Naive thymus-derived CD4-positive, alpha-beta T cell (primary cell): ENCODE data around the gene NIPA2. TPM values are rescaled to one million over a fixed set of nuclear protein-coding genes. Genes with fewer than 3 reads are reported as not detected.

Experiments
- ATAC-seq: fragments of 150-1000 bp; cut with Tn5 transposase; 2 replicates; pipeline ENCODE4 v1.10.0; 2021; ENCODE audit warnings: mild to moderate bottlenecking, moderate library complexity
- CTCF ChIA-PET: fragments of 350-600 bp; sonication (Branson Sonifier 250); formaldehyde crosslinking; loops from one replicate; lab custom pipeline; 2021; ENCODE audit warnings: antibody characterized with exemption; lab: Charles Lee
- POLR2A ChIA-PET: fragments of 350-600 bp; sonication (Branson Sonifier 250); formaldehyde crosslinking; loops from one replicate; lab custom pipeline; 2021; ENCODE audit warnings: antibody characterized with exemption, inconsistent platforms; lab: Charles Lee
- DNase-seq, 9 donors: peaks; one replicate each; pipeline versions ENCODE4 v3.0.0 to v3.0.0-alpha.2; 2020 to 2022; ENCODE audit warnings: mixed read lengths in 1 of 9
- H3K27ac ChIP-seq: one replicate; pipeline ENCODE4 v1.7.0; 2013; ENCODE audit warnings: mild to moderate bottlenecking, low read depth, low read length, moderate library complexity
- H3K27me3 ChIP-seq, 2 donors: one replicate each; pipeline ENCODE4 v1.7.0; 2013; ENCODE audit warnings: low read length in 2 of 2, mild to moderate bottlenecking in 2 of 2, moderate library complexity in 2 of 2; ENCODE audit not compliant: control insufficient read depth in 2 of 2, insufficient read depth in 2 of 2
- H3K36me3 ChIP-seq, 3 experiments: 1 replicate in 2 of 3; 2 replicates in 1 of 3; pipeline ENCODE4 v1.7.0; 2013; ENCODE audit warnings: low read length in 3 of 3, mild to moderate bottlenecking in 3 of 3, moderate library complexity in 1 of 3; ENCODE audit not compliant: insufficient read depth in 3 of 3, control insufficient read depth in 2 of 3
- H3K4me1 ChIP-seq, 2 donors: one replicate each; pipeline ENCODE4 v1.7.0; 2013; ENCODE audit warnings: low read length in 2 of 2, mild to moderate bottlenecking in 2 of 2, moderate library complexity in 1 of 2; ENCODE audit not compliant: control insufficient read depth in 2 of 2, insufficient read depth in 2 of 2
- H3K4me3 ChIP-seq: 2 replicates; pipeline ENCODE4 v1.7.0; 2013; ENCODE audit warnings: mild to moderate bottlenecking, low read length
- H3K9me3 ChIP-seq, 3 experiments: 1 replicate in 2 of 3; 2 replicates in 1 of 3; pipeline ENCODE4 v1.7.0; 2013; ENCODE audit warnings: low read length in 3 of 3; ENCODE audit not compliant: control insufficient read depth in 2 of 3
- H3K27ac Mint-ChIP-seq, 9 donors: one replicate each; pipeline ENCODE4 v1.8.0; 2020 to 2022; ENCODE audit warnings: mixed read lengths in 9 of 9, mild to moderate bottlenecking in 8 of 9, moderate library complexity in 5 of 9, inconsistent platforms in 2 of 9
- H3K27me3 Mint-ChIP-seq, 5 donors: one replicate each; pipeline ENCODE4 v1.8.0; 2021 to 2022; ENCODE audit warnings: mixed read lengths in 5 of 5, mild to moderate bottlenecking in 1 of 5
- H3K36me3 Mint-ChIP-seq, 5 donors: one replicate each; pipeline ENCODE4 v1.8.0; 2020 to 2022; ENCODE audit warnings: mixed read lengths in 5 of 5, mild to moderate bottlenecking in 3 of 5, inconsistent platforms in 1 of 5
- H3K4me1 Mint-ChIP-seq, 7 donors: one replicate each; pipeline ENCODE4 v1.8.0; 2020 to 2022; ENCODE audit warnings: mixed read lengths in 7 of 7, mild to moderate bottlenecking in 3 of 7, inconsistent platforms in 1 of 7
- H3K4me3 Mint-ChIP-seq, 10 donors: one replicate each; pipeline ENCODE4 v1.8.0; 2020 to 2022; ENCODE audit warnings: mild to moderate bottlenecking in 10 of 10, mixed read lengths in 10 of 10, moderate library complexity in 6 of 10, inconsistent platforms in 2 of 10
- H3K9me3 Mint-ChIP-seq, 11 donors: one replicate each; pipeline ENCODE4 v1.8.0; 2020 to 2022; ENCODE audit warnings: mixed read lengths in 11 of 11, mild to moderate bottlenecking in 4 of 11, inconsistent platforms in 1 of 11, moderate library complexity in 1 of 11
- intact Hi-C, 2 donors: fragments of 100-400 bp; cut with micrococcal nuclease; formaldehyde crosslinking; loops; one replicate each; pipeline ENCODE4 v1.15.1; 2023
- polyA plus RNA-seq, 2 donors: library from polyadenylated mRNA; unstranded; fragments of 300-500 nt; fragmentation: Illumina TruSeq; gene quantifications; one replicate each; pipeline ENCODE4 v1.2.3, GENCODE V29; 2021
- total RNA-seq, 6 experiments: library from RNA in 5 of 6; stranded (reverse) in 5 of 6; gene quantifications; 1 replicate in 5 of 6; 2 replicates in 1 of 6; pipeline ENCODE4 v1.2.3 and lab custom pipeline; 2021 to 2026

The NIPA2 gene
- total and polyA plus RNA-seq, 7 experiments from 2014 or later = 28.7 to 42.0 (median 37.0) TPM

- Mint-ChIP-seq H3K27ac (peak overlapping the region in 1 of 9 donors; percentile 8), H3K4me3 (no peak overlapping the region), H3K4me1 (peaks cover 0 to 6% (median 0%) of the 10 kb centered on the region in 7 donors), H3K9me3 (peaks cover 0 to 2% (median 0%) of the 10 kb centered on the region in 11 donors), H3K36me3 (peaks cover 5 to 22% (median 10%) of the 10 kb centered on the region in 5 donors), H3K27me3 (no peaks in the 10 kb centered on the region)
- DNase-seq = no peak
- no peak for ATAC-seq
- Histone ChIP-seq H3K27me3 (no peaks in the 10 kb centered on the region), H3K4me1 (no peaks in the 10 kb centered on the region), H3K4me3 (no peak overlapping the region), H3K36me3 (peaks cover 0 to 24% (median 11%) of the 10 kb centered on the region in 3 experiments), H3K9me3 (no peaks in the 10 kb centered on the region), H3K27ac (no peak overlapping the region)
- intact Hi-C loops = no loop called here
- ChIA-PET POLR2A (no interaction called here), CTCF (no interaction called here)
Measured at GRCh38 chr15:22871481-22872086, 33.1 kb downstream of the NIPA2 start.

- peaks cover 0 to 2% (median 0%) of the 10 kb centered on the region in 5 donors for H3K27me3 Mint-ChIP-seq
- H3K4me1 Mint-ChIP-seq = peaks cover 0 to 6% (median 0%) of the 10 kb centered on the region in 7 donors
- H3K27ac Mint-ChIP-seq = no peak overlapping the region
- intact Hi-C loops = no loop called here
- peaks cover 0 to 4% (median 0%) of the 10 kb centered on the region in 11 donors for H3K9me3 Mint-ChIP-seq
- Histone ChIP-seq H3K36me3 (peaks cover 0 to 9% (median 0%) of the 10 kb centered on the region in 3 experiments), H3K9me3 (peaks cover 0 to 4% (median 0%) of the 10 kb centered on the region in 3 experiments), H3K4me1 (no peaks in the 10 kb centered on the region), H3K27me3 (no peaks in the 10 kb centered on the region), H3K4me3 (no peak overlapping the region), H3K27ac (no peak overlapping the region)
- H3K36me3 Mint-ChIP-seq = peaks cover 5 to 20% (median 10%) of the 10 kb centered on the region in 5 donors
- POLR2A ChIA-PET = no interaction called here
- no peak overlapping the region for H3K4me3 Mint-ChIP-seq
- DNase-seq = no peak
- CTCF ChIA-PET = no interaction called here
- no peak for ATAC-seq
Measured at GRCh38 chr15:22872936-22873701, 34.7 kb downstream of the NIPA2 start.

GRCh38 chr15:22873841-22874240, 35.4 kb downstream of the NIPA2 start:
- no peak overlapping the region for H3K27ac Mint-ChIP-seq
- H3K9me3 ChIP-seq = peaks cover 0 to 4% (median 0%) of the 10 kb centered on the region in 3 experiments
- H3K27me3 Mint-ChIP-seq = peaks cover 0 to 3% (median 0%) of the 10 kb centered on the region in 5 donors
- no peak overlapping the region for H3K4me3 ChIP-seq
- ATAC-seq (no peak), DNase-seq (no peak)
- H3K27ac ChIP-seq = no peak overlapping the region
- H3K4me1 ChIP-seq = no peaks in the 10 kb centered on the region
- CTCF ChIA-PET = no interaction called here
- POLR2A ChIA-PET = no interaction called here
- peaks cover 0 to 4% (median 0%) of the 10 kb centered on the region in 11 donors for H3K9me3 Mint-ChIP-seq
- intact Hi-C loops = no loop called here
- H3K4me1 Mint-ChIP-seq = peaks cover 0 to 6% (median 0%) of the 10 kb centered on the region in 7 donors
- H3K4me3 Mint-ChIP-seq = no peak overlapping the region
- no peaks in the 10 kb centered on the region for H3K27me3 ChIP-seq
- H3K36me3 ChIP-seq = peaks cover 0 to 4% (median 0%) of the 10 kb centered on the region in 3 experiments
- peaks cover 5 to 18% (median 9%) of the 10 kb centered on the region in 5 donors for H3K36me3 Mint-ChIP-seq

GRCh38 chr15:22874256-22874655, 35.8 kb downstream of the NIPA2 start:
- ChIA-PET POLR2A (no interaction called here), CTCF (no interaction called here)
- Histone ChIP-seq H3K36me3 (no peaks in the 10 kb centered on the region), H3K27me3 (no peaks in the 10 kb centered on the region), H3K4me3 (no peak overlapping the region), H3K4me1 (no peaks in the 10 kb centered on the region), H3K27ac (no peak overlapping the region), H3K9me3 (peaks cover 0 to 4% (median 0%) of the 10 kb centered on the region in 3 experiments)
- Mint-ChIP-seq H3K27me3 (peaks cover 0 to 3% (median 0%) of the 10 kb centered on the region in 5 donors), H3K4me3 (no peak overlapping the region), H3K4me1 (peaks cover 0 to 6% (median 0%) of the 10 kb centered on the region in 7 donors), H3K36me3 (peaks cover 3 to 14% (median 9%) of the 10 kb centered on the region in 5 donors), H3K27ac (no peak overlapping the region), H3K9me3 (peaks cover 0 to 4% (median 0%) of the 10 kb centered on the region in 11 donors)
- intact Hi-C loops = no loop called here
- DNase-seq = no peak
- ATAC-seq = no peak

- peaks cover 0 to 3% (median 0%) of the 10 kb centered on the region in 5 donors for H3K27me3 Mint-ChIP-seq
- no peaks in the 10 kb centered on the region for H3K36me3 ChIP-seq
- H3K4me1 ChIP-seq = no peaks in the 10 kb centered on the region
- H3K4me3 ChIP-seq = no peak overlapping the region
- DNase-seq (no peak), ATAC-seq (no peak)
- H3K4me1 Mint-ChIP-seq = peaks cover 0 to 6% (median 0%) of the 10 kb centered on the region in 7 donors
- no peak overlapping the region for H3K27ac Mint-ChIP-seq
- ChIA-PET POLR2A (no interaction called here), CTCF (no interaction called here)
- no peak overlapping the region for H3K4me3 Mint-ChIP-seq
- peaks cover 0 to 12% (median 9%) of the 10 kb centered on the region in 5 donors for H3K36me3 Mint-ChIP-seq
- peaks cover 0 to 4% (median 0%) of the 10 kb centered on the region in 3 experiments for H3K9me3 ChIP-seq
- H3K27ac ChIP-seq = no peak overlapping the region
- H3K9me3 Mint-ChIP-seq = peaks cover 0 to 4% (median 0%) of the 10 kb centered on the region in 11 donors
- H3K27me3 ChIP-seq = no peaks in the 10 kb centered on the region
- intact Hi-C loops = no loop called here
Measured at GRCh38 chr15:22874966-22875365, 36.5 kb downstream of the NIPA2 start.

GRCh38 chr15:22877117-22877516, 38.7 kb downstream of the NIPA2 start:
- ChIA-PET POLR2A (no interaction called here), CTCF (no interaction called here)
- H3K36me3 Mint-ChIP-seq = peaks cover 0 to 17% (median 6%) of the 10 kb centered on the region in 5 donors
- H3K4me3 ChIP-seq = no peak overlapping the region
- H3K4me3 Mint-ChIP-seq = no peak overlapping the region
- no peak for DNase-seq
- H3K36me3 ChIP-seq = no peaks in the 10 kb centered on the region
- H3K4me1 ChIP-seq = no peaks in the 10 kb centered on the region
- H3K27me3 Mint-ChIP-seq = peaks cover 0 to 3% (median 0%) of the 10 kb centered on the region in 5 donors
- no peak overlapping the region for H3K27ac Mint-ChIP-seq
- H3K27me3 ChIP-seq = no peaks in the 10 kb centered on the region
- ATAC-seq = no peak
- intact Hi-C loops = no loop called here
- peaks cover 0 to 4% (median 0%) of the 10 kb centered on the region in 11 donors for H3K9me3 Mint-ChIP-seq
- no peak overlapping the region for H3K27ac ChIP-seq
- H3K4me1 Mint-ChIP-seq = no peaks in the 10 kb centered on the region
- H3K9me3 ChIP-seq = peaks cover 0 to 4% (median 0%) of the 10 kb centered on the region in 3 experiments
